HG03354 (cell line): ENCODE measurements around the gene PIN4.
"Not testable (repeated sequence)": the region's sequence is repeated elsewhere in the genome, so short reads cannot be mapped to it uniquely, and the experiment has no call there.

Experiments
- ATAC-seq: cut with Tn5 transposase; IDR thresholded peaks from one replicate; pipeline ENCODE4 v1.9.1; 2021; ENCODE audit warnings: mild to moderate bottlenecking; ENCODE audit not compliant: unreplicated experiment, poor library complexity, severe bottlenecking

PIN4 gene

DNA sequence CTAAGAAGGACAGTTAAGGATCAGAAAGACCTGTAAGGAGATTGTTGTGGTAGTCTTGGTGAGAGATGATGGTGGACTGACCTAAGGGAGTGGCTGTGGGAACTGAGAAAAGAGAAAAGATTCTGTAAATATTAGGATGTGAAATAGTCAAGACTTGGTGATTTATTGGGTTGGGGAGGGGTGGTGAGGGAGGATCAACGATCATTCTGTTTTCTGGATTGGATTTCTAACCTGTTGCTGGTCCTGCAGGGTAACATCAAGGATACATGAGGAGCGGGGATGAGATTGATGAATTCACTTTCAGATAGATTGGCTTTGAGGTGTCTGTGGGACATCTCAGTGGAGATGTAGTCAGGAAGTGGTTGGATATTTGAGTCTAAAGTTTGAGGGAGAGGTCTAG, 1.4 kb downstream of the PIN4 start:
- no peak for ATAC-seq

DNA sequence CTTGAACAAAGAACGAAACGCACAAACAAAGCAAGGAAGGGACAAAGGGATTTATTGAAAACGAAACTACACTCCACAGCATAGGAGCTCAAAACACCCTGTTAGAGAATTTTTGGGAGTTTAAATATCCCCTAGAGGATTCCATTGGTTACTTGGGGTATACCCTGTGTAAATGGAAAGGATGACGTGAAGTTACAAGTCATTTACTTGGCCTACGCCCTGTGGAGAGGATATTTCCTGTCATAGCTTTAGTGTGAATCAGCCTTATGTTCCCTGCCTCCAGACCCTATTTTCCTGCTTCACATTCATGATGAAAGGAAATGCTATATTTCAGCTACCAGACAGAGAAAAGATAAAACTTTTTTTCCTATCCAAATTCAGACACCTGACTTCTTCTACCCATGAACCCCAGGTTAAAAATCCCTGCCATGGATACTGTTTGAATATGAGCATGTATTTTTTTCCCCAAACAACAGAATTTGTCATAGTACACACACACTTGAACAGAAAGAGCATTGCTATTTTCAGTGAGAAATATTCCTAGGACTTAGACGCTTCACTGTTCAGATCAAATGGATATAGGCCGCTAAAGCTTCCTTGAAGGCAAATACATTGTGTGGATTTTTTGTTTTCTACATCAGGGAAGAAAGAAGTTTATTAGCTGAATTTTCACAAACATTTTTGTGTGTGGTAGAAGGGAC, 20.4 kb downstream of the PIN4 start:
- ATAC-seq, result no peak

DNA sequence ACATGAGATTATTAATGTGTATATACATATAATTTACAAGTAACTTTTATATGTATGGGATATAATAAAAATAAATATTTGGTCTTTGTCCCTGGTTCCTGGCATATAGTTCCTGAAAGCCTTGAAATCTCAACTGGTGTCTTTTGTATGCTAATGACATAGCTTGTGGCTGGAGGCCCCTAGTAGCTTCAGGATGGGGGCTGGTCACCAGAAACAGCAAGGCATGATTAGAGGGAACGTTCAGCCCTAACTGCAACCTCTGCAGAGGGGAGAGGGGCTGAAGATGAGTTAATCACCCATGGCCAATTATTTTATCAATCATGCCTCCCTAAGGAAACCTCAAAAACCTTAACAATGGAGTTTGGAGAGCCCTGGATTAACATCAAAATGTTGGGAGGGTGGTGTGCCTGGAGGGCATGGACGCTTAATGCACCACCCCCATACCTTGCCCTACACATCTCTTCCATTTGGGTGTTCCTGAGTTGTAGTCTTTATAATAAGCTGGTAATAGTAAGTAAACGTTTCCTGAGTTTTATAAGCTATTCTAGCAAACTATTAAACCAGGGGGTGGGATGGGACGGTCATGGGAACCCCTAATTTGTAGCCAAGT, 21.3 kb downstream of the PIN4 start:
- no peak for ATAC-seq

DNA sequence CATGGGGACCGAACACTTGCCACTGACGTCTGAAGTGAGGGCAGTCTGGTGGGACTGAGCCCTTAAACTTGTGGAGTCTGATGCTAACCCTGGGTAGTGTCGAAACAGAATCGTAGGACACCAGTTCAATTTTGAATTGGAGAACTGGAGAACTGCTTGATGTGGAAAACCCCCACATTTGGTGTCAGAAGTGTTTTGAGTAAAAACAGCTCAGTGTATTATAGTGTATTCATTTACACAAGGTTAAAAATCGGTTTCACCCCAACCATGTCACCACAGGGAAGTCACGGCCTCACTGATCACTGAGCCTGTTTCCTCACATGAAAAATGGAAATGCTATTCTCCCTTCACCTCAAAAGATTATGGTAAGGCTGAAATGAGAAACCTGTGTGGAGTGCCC, 21.9 kb downstream of the PIN4 start:
- no peak for ATAC-seq

DNA sequence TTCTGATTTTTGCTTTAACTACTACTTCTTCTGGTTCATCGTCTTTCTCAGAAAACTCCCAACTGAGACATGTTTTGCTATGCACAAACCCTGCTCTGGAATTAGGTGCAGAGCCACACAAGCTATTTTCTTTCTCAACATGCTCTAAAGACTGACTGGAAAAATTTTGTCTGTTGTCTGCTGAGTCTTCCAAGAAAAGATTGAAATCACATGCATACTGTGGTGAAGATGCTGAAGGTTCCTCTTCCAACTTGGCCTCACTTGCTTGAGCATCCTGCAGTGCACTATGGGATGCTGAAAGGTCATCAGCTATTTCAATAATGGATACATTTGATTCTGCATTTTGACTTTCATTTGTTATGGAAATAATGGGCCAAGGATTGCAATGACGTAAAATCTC, 24.1 kb downstream of the PIN4 start:
- no peak for ATAC-seq

DNA sequence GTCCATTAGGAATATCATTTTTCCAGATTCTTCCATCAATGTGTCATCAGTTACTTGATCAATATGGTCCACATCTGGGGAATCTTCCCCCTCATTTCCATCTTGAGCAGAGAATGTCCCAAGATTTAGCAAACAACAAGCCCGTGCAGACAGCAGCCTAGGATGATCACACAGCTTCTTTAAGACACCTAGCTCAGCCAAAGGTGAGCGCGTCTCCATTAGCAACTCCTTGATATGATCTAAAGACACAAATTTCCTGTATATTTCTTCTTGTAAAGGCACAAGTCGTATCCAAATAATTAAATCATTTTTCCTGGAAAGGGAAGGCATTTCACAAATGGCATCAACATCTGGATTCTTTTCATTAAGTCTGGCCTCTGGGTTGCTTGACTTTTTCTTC, 25.8 kb downstream of the PIN4 start:
- no peak for ATAC-seq

DNA sequence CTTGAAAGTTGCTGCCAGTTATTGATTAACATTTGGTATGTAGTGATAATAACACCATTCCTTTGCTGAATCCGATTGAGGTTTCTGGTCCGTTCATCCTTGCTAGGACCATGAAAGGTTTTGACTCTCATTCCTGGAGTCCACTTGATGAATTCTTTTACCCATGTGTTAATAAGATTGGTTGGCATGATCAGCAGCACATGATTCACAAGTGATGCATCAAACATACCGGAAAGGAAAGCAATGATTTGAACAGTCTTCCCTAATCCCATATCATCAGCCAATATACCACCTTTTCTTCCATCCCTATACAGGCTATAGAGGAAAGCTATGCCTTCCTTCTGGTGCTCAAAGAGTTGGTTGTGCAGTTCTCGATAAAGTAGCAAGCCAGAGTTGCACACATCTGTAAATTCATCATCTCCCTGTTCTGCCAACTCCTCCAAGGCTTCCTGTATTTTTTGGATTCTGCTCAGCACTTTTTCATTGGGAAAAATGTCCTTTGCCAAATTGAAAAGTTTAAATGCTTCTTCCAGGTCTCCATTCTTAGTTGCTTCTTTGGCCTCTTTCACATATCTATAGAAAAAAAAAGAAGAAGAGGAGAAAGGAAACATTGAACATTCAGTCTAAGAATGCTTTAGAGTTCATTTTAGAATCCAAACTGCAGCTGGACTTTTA, 26.7 kb downstream of the PIN4 start:
- ATAC-seq, result no peak

DNA sequence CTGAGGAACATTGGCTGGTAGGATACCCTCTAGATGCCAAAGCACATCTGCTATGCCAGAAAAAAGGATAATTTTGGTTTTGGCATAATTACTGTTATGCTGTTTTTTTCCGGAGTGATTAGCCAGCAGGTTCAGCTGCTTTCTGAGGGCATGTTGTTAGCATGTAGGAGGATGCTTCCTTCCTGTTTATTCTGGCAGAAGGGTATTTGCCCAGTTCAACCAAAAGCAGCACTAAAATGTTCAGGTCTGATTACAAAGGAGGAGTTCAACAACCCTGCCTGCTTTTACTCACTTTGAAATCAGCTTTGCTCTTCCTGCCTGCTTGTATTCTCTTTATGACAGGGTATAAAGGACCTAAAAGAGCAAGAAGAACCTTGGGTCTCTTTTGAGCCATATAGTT, 35.4 kb downstream of the PIN4 start:
- no peak for ATAC-seq

DNA sequence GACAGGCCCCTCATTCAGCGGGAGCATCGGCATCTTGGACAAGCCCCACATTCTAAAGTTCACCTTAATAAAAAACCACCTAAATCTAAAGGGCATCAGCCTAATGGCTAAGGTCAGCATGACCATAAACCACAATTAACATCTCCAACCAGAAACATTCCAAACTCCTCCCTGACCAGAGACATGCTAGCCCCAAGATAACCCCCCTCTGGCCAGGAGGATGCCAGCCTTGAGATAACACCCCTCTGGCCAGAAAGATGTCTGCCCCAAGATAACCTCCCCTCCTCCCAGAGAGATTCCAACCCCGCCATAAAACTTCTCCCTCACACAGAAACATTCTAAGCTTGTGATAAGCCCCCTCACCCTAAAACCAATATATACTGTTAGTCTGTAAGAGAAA, 38.8 kb downstream of the PIN4 start:
- not testable (repeated sequence) for ATAC-seq

DNA sequence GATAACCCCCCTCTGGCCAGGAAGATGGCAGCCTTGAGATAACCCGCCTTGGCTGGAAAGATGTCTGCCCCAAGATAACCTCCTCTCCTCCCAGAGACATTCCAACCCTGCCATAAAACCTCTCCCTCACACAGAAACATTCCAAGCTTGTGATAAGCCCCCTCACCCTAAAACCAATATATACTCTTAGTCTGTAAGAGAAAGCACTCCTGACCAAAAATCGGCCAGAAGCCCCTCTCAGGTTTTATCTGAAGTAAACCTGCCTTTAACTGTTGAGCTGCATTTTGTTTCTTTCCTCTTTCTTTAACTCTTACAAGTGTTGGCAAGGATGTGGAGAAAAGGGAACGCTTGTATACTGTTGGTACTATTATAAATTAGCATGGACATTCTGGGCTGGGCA, 48.7 kb downstream of the PIN4 start:
- no peak for ATAC-seq

DNA sequence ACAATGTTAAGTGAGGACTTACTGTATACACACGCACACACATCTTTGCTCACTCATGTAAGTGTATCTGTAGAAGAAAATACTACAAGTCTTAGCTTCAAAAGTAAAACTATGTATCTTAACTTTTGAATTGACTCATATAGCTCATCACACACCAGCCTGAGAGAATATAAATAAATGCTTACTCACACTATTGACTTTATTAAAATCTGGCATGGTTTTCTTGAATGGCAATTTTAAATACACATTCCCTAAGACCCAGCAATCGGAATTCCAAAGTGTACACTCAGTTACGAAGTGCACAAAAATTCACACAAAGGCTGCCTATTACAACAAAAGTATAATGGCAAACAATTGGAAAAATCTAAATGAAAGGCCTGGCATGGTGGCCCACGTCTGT, 55.3 kb downstream of the PIN4 start:
- ATAC-seq, result no peak

DNA sequence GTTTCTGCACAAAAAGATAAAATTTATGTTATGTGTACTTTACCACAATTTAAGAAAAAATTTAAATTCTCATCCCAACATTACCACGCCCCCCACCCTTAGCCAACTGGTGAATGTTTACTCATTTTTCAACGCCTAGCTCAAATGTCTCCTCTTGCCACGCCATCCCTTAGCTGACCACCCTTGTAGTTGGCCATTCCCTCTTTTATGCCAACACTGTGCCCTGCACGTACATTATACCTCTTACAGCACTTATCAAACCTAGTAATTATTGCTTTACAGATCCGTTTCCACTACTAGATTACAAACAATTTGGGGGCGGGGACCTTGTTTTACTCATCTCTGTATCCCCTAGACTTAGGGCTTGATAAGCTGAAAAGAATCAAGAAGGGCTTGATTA, 56.6 kb downstream of the PIN4 start:
- no peak for ATAC-seq

DNA sequence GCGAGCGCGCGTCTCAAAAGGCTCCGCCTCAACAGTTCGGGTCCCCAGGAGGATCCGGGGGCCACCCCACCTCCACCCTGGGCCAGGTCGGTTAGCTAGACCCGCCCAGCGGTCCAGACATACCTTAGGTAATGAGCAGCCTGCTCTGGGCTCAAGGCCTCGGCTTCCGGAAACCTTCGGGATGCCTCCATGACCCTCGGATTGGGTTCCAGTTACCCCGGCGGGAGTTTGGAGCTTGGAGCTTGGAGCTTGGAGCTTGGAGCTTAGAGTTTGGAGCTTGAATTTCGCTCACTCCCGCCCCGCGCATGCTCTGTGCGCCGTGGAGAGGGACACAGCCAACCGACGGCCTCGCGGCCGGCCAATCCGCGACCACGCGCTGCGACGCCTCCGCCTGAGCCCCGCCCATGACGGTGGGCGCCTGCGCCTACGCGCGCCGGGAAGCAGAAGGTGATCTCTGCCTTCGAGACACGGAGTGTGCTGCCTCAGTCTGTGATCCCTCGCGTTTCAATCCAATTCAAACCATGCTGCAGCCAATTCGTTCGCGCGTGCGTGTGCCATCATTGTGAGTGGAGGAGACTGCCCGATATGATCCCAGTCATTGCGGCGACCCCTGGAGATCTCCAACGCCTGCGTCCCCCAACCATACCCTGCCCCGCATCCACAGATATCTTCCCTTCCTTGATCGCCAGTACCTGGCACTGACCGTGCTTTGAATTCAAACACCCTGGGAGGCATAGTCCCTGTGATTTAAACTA, 57.3 kb downstream of the PIN4 start, which contains the start of gene ERCC6L:
TSS of gene ERCC6L (minus strand) at position 307 of the 755 bp plus-strand sequence. CDS start at position 191, 116 bp downstream.
- ATAC-seq, result peak; percentile 96

DNA sequence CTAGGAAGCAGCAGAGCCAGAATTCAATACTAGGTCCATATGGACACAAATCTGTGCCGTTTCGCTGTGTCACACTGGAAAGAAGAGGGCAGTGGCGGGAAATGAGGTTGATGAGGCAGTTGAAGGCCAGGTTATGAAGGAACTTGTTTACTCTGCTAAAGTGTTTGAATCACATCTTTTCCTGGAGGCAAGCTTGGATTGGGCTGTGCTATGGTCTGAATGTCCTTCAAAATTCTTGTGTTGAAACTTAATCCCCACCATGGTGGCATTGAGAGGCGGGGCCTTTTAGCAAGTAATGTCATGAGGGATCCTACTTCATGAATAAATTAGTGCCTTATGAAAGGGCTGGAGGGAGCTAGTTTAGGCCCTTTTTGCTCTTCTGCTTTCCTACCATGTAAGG, 59.4 kb downstream of the PIN4 start:
- ATAC-seq, result no peak

DNA sequence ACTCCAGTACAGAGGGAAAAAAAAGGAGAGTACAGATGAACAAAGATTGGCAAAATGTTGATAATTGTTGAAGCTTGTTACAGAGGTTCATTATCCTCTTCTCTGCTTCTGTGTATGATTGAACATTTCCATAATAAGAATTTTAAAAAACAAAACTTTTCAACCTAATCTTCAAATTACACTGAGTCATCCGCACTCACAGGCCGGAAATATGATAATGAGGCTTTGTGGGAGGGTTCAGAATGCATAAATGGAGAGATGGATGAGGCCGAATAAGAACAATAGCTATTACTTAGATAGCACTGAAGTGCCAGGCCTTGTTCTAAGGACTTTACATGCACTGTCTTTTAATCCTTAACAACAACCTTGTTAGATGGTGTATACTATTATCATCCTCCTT, 61.9 kb downstream of the PIN4 start:
- no peak for ATAC-seq

DNA sequence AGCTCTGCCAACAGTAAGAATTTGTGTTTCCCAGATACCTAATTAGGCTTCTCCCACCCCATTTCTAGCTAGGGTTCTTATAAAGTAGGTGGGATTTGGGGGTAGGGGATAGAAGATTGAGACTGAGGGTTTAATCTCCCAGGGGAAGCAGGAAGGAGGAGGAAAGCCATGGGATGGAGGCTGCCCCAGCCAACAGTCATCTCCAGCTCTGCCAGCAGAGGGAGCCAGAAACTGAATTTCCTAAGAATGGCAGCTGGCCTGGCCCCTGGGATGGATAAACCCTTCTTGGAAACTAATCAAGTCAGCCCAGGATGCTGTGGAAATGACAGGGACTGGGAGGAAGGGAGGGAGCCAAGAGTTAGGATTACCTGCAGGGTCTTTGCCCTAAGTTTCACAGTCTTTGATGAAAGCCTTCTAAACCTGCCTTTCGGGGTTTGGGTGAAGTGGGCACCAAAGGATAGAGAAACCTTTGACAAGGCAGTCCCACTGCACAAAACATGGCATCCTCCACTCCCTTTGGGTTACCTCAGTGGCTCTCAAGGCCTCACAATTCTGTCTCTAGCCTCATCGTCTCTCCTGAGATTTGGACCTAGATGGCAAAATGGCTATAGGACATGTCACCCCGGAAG, 64.0 kb downstream of the PIN4 start:
- ATAC-seq, result peak; percentile 68

DNA sequence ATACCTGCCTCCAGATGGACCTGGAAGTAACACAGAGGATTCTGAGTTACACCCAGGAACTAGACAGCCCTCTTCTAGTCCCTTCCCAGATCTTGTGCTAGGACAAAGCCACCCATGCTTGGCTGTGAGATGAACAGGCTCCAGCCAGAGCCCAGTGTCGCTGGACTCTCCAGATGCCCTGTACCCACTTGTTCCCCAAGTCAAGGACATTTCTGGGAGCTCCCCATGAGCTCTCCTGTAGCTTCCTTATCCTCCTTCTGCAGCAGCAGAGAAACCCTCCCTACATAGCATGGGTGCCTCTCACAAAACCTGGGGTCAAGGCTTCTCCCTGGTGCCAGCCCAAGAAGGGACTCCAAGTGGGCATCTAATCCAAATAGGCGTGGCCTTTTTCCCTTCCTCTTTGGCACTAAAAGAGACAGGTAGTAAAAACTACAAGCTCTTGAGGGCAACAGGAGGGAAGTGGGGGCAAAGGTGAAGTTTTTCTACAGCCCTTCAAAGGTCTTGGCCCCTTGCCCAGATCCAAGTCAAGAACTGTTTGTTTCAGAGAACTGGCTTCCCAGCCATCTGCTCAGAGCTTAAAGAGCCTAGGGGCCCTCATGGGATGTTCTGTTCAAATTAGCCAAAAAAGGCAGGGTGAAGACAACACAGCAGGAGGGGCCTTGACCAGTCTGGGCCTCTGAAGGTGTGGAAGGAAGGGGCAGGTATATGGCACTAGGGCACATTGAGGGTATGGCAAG, 65.8 kb downstream of the PIN4 start:
- ATAC-seq, result no peak
